ENCODE data around the gene RBM12.
A peak's percentile ranks its signal among the peaks of the same experiment; 100 is the strongest.

Gene RBM12

GRCh38 chr20:35619196-35620095, 45.3 kb downstream of the RBM12 start:
- peak; percentile 91 for DNase-seq (ENCODE audit: low spot score)

GRCh38 chr20:35618263-35619131, 46.2 kb downstream of the RBM12 start:
- DNase-seq (ENCODE audit: low spot score): no peak

GRCh38 chr20:35617397-35618262, 47.1 kb downstream of the RBM12 start:
- DNase-seq (ENCODE audit: low spot score): peak; percentile 68

GRCh38 chr20:35616465-35617396, 48.0 kb downstream of the RBM12 start:
- peak; percentile 64 for DNase-seq (ENCODE audit: low spot score)

- peak; percentile 97 for DNase-seq (ENCODE audit: low spot score)
Measured at GRCh38 chr20:35615667-35616464, 48.8 kb downstream of the RBM12 start, which contains the start of gene SPAG4. TSS of gene SPAG4 (plus strand) at chr20:35615829. CDS start at chr20:35616004, 175 bp downstream.

- no peak for DNase-seq (ENCODE audit: low spot score)
Measured at GRCh38 chr20:35611482-35611881, 53.2 kb downstream of the RBM12 start.

- DNase-seq (ENCODE audit: low spot score): no peak
Measured at GRCh38 chr20:35610833-35611427, 53.8 kb downstream of the RBM12 start.

GRCh38 chr20:35607003-35607735, 57.5 kb downstream of the RBM12 start:
- DNase-seq (ENCODE audit: low spot score): no peak

- no peak for DNase-seq (ENCODE audit: low spot score)
Measured at GRCh38 chr20:35606127-35606526, 58.6 kb downstream of the RBM12 start.

GRCh38 chr20:35604449-35604747, 60.3 kb downstream of the RBM12 start:
- DNase-seq (ENCODE audit: low spot score): peak; percentile 71

- DNase-seq (ENCODE audit: low spot score): no peak
Measured at GRCh38 chr20:35603695-35604448, 60.8 kb downstream of the RBM12 start.

- DNase-seq (ENCODE audit: low spot score): no peak
Measured at GRCh38 chr20:35602851-35603495, 61.7 kb downstream of the RBM12 start.

GRCh38 chr20:35601990-35602389, 62.7 kb downstream of the RBM12 start:
- no peak for DNase-seq (ENCODE audit: low spot score)

GRCh38 chr20:35600993-35601973, 63.4 kb downstream of the RBM12 start:
- peak; percentile 91 for DNase-seq (ENCODE audit: low spot score)

- peak; percentile 32 for DNase-seq (ENCODE audit: low spot score)
Measured at GRCh38 chr20:35600176-35600992, 64.3 kb downstream of the RBM12 start.

- no peak for DNase-seq (ENCODE audit: low spot score)
Measured at GRCh38 chr20:35599776-35600120, 65.0 kb downstream of the RBM12 start.

All from iPS-NIHi11 (cell line).